ENCODE results near the gene VSTM2B. TPM values are rescaled to one million over a fixed set of nuclear protein-coding genes. Genes with fewer than 3 reads are reported as not detected.

VSTM2B gene
- not detected for total RNA-seq
- polyA plus RNA-seq = not detected
- long read RNA-seq, donor 1 = 0 reads
- long read RNA-seq, donor 2 = 0 reads
- long read RNA-seq, donor 3 = 0 reads

DNA sequence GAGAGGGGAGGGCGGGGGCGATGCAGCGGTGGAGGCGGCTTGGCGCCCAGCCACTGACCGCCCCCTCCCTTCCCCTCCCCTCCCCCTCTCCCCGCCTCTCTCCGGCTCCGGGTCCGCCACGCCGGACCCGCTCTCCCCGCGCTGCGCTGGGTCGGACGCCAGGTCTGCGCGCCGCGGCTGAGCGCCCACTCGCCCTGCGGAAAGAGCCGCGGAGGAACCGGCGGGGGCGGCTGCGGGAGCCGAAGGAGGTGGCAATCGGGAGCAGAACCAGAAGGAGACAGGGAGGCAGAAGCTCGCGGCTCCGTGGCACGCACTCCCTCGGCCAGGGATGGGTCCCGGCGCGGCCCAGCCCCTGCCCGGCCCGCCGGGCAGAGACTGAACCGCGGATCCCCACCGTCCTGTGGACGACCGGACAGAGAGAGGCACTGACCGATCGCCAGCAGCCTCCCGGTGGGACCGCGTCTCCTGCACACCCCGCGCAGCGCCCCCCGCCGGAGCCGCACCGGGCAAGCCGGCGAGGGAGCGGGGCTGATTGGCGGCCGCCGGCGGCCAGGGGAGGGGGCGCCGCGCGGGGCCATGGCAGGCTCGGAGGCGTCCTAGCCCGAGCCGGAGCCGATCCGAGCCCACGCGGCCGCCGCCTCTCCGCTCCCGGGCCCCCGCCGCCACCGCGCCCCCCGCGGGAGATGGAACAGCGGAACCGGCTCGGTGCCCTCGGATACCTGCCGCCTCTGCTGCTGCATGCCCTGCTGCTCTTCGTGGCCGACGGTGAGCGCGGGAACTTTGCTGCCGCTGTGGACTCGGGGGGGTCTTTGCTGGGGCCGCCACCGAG is at the start of gene VSTM2B:
VSTM2B (plus strand) TSS at position 94 of the 829 bp plus-strand sequence; CDS start at position 684, 590 bp downstream.
- H3K4me1 ChIP-seq = peaks cover 0 to 63% (median 26%) of the 10 kb centered on the region in 12 donors
- H3K27ac ChIP-seq = no peak within 1 kb of the TSS
- no peak for ATAC-seq

DNA sequence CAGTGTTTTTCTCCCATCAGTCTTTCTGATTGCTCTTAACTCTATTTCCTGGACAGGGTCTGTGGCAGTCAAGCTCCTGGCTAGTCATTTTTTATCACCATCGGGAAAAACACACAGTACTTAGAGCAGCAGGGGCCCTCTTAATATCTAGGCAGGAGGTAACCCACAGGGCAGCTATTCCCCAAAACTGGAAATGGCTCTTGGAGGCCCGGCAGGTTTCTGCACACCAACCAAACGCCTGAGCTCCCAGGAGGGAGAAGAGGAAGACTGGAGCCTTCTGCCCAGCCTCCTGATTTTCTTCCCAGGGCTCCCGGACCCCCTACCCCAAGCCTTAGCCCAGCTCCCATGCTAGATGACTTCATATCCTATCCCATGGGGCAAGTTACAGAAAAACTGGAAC is 49.3 kb upstream of the VSTM2B start:
- TF ChIP-seq POLR2A (IDR thresholded peaks at IDR 0.05) = no peak
- TF ChIP-seq, protein P1, sequence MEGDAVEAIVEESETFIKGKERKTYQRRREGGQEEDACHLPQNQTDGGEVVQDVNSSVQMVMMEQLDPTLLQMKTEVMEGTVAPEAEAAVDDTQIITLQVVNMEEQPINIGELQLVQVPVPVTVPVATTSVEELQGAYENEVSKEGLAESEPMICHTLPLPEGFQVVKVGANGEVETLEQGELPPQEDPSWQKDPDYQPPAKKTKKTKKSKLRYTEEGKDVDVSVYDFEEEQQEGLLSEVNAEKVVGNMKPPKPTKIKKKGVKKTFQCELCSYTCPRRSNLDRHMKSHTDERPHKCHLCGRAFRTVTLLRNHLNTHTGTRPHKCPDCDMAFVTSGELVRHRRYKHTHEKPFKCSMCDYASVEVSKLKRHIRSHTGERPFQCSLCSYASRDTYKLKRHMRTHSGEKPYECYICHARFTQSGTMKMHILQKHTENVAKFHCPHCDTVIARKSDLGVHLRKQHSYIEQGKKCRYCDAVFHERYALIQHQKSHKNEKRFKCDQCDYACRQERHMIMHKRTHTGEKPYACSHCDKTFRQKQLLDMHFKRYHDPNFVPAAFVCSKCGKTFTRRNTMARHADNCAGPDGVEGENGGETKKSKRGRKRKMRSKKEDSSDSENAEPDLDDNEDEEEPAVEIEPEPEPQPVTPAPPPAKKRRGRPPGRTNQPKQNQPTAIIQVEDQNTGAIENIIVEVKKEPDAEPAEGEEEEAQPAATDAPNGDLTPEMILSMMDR (IDR thresholded peaks at IDR 0.05) = no peak
- Histone ChIP-seq H3K27me3 (peaks cover 0 to 26% (median 5%) of the 10 kb centered on the region in 9 donors), H3K4me3 (no peak overlapping the region), H3K36me3 (no peaks in the 10 kb centered on the region), H3K9me3 (peaks cover 0 to 5% (median 0%) of the 10 kb centered on the region in 12 donors), H3K27ac (no peak overlapping the region), H3K4me1 (no peaks in the 10 kb centered on the region)
- ATAC-seq (no peak), DNase-seq (no peak)
- 41 to 57% (median 48%) methylated on average over 4 of the region's 4 CpGs for WGBS, 4 donors
- intact Hi-C loops (cut with DNase I) = no loop called here

More for the DNA sequence above, at the start of gene VSTM2B:
- Histone ChIP-seq H3K36me3 (no peaks in the 10 kb centered on the region), H3K9me3 (no peaks in the 10 kb centered on the region), H3K27me3 (peaks cover 67 to 100% (median 89%) of the 10 kb centered on the region in 9 donors), H3K4me3 (peak within 1 kb of the TSS; percentile 2 to 40 (median 16))
- peak in 2 of 5 donors; percentile 16 to 49 for DNase-seq
- TF ChIP-seq, protein P1 (IDR thresholded peaks at IDR 0.05) = no peak
- no peak for TF ChIP-seq POLR2A (IDR thresholded peaks at IDR 0.05)
- intact Hi-C loops (cut with DNase I) = loop anchor here in 1 of 10 donors (10.0 kb wide), 1 partner anchor 231 kb away; no protein-coding TSS in a partner anchor
- 0 to 1% (median 1%) methylated on average over 7 to 99 of the region's 104 CpGs for WGBS, 4 donors

DNA sequence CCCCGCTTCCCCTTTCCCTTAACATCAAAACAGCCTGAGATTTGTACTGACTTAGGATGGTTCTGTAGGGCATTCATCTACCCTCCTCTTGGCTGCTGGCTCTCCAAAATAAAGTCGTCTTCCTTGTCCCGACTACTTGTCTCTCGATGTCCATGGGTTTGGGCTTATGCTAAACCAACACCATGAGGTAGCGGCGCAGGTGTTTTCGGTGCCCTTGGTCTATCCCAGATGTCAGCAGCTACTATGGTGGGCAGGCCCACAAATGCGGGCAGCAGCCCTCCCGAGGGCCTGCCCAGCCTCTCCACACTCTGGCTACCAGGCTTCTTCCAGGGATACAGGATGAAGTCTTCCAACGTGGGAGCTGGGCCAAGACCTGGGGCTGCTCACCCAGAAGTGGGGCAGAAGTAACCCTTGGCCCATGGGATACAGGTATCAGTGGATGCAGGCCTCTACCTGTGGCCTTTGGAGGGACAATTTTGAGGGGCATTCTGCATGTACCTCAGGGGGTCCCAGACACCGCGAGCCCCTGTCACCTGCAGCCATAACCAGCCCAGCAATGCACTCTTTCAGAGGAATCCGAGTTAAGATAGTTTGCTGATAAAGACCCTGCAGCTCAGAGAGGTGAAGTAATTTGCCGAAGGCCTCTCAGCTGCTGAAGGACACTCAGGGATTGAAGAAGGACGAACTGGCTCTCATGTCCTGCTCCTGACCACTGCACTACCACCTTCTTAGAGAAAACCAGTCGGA is 47.8 kb upstream of the VSTM2B start:
- Histone ChIP-seq H3K27ac (no peak overlapping the region), H3K4me1 (no peaks in the 10 kb centered on the region), H3K9me3 (peaks cover 0 to 5% (median 0%) of the 10 kb centered on the region in 12 donors), H3K36me3 (no peaks in the 10 kb centered on the region), H3K27me3 (peaks cover 0 to 26% (median 5%) of the 10 kb centered on the region in 9 donors), H3K4me3 (no peak overlapping the region)
- intact Hi-C loops (cut with DNase I) = no loop called here
- WGBS, 4 donors = 80 to 85% (median 83%) methylated on average over 16 of the region's 16 CpGs
- ATAC-seq (no peak), DNase-seq (no peak)
- TF ChIP-seq, protein P1 (IDR thresholded peaks at IDR 0.05) = no peak
- no peak for TF ChIP-seq POLR2A (IDR thresholded peaks at IDR 0.05)

Data from heart left ventricle (tissue), 16 donors.